Dedifferentiated amniotic fluid mesenchymal stem cell (primary cell): ENCODE measurements around the gene PLEK.
"Not testable (repeated sequence)": the region's sequence is repeated elsewhere in the genome, so short reads cannot be mapped to it uniquely, and the experiment has no call there.

Experiments used
- DNase-seq: peaks from one replicate; pipeline ENCODE4 v3.0.0-alpha.2; 2016; ENCODE audit errors: extremely low spot score

Gene PLEK

DNA sequence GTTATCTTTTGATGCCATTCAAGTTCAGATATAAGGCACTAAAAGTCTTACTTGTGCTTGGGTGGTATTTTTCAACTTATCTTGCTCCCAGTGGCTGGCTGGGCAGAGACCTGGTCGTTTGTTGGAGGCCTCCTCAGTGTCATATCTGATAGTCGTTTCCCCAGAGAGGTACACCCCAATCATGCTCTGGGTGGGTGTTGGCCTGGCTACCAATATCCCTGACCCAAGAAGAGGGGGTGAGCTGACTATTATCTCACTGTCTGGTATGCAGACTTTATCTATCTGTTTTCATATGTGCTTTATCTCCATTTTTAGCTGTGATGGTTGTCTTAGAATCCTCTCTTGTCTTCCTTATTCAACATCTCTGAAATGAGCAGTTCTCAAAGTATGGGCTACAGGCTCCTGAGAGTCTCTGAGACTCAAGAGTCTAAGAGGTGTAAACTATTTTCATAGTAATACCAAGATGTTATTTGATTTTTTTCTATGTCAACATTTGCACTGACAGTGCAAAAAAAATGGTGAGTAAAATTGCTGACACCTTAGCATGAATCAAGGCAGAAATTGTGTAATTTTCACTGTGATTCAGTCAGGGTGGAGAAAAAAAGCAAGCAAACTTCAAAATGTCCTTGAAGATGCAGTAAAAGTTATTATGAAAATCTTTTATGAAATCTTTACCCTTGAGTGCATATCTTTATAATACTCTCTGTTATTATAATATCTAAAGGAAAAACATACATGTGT is 12.3 kb upstream of the PLEK start:
- DNase-seq: no peak

DNA sequence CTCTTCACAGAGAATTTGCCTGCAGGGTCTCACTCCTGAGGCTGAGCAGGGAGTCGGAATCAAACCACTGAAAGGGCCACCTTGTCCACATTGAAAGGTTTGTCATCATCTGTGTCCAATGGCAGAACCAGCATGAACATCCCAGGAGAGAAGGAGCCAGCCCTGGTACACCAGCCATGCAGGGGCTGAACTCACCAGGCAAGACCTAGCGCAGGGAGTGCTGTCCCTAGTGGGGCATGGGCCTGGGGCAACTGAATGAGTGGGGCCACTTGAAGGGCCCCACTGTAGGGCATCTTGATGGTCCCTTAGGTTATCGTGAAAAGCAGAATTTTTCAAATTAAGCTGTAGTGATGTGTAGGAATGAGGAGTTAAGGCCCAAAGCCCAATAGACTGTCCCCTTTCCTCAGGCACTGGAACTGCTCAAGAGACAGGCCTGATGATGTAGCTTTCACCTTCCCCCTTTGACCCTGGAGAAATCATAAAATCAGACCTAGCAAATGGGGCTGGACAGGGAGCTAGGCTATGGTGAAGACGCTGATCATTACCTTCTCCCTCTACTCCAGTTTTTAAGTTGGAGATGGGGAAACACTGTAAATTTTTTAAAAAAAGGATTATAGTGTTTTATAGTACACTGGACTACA is 8.4 kb upstream of the PLEK start:
- no peak for DNase-seq

DNA sequence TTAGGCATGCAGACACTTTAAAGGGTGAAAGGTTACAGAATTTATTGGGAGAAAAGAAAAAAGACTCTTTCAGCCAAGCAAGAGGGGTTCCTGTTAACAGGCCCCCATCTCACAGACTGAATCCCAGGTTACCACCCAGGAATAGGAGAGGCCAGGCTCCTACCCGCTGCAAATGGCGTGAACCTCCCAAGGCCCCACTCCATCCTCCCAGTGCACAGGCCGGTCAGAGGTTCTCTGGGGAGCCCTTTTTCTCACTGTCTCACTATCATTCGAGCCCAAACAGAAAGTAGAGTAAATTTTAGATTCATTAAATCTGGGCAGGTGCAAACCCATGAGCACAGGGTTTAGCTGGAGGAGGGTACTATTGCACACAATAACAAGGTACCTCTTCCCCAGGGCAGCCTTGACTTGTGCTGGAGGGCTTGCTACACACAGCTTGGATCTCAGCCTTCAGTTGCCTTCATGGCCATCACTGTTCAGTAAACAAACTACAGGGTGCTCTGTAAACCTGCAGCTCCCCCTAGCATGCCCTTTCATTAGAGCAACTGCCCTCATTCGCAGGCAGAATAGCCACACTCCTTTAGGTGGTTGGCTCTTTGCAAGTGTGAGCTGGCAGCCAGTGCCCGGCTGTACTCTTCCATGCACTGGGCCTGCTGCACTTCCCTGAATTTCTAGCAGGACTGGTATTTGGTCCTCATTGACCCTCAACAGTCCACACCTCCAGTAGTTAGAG is 7.3 kb upstream of the PLEK start:
- DNase-seq: no peak

DNA sequence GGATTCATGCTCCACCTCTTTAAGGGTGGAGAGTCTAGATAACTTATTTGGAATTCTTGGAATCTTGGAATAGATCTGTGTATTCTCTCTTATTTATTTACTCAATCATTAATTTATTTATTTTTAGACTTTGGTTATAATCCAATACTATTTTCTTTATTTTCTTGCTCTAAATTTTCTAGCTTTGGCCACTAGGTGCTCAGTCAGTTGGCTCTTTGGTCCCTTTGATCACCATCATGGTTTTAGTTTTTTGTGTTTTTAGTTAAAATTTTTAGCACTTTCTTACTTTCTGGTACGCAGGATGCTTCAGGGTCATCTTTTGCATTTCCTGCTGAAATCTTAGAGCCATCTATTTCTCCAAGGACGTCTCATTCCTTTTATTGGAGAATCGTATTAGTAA is 5.2 kb upstream of the PLEK start:
- no peak for DNase-seq

DNA sequence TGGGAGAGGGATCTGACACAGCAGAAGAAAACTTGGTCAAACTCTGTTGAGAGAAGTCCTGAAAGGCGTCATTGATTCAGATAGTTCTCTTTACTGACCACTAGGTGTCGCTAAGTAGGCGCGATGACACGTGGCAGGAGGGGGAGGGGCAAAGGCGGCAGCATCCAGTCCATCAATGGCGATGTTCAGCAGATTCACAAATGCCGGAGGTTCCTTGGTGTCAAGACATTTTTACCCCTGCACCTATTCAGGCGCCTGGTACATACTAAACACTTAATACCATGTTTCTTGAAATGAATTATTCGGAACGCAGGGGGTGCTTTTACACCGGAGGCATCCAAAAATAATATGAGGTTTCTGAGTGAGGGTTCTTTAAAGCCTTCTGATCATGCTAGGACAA is 3.0 kb upstream of the PLEK start:
- DNase-seq: peak; percentile 25

DNA sequence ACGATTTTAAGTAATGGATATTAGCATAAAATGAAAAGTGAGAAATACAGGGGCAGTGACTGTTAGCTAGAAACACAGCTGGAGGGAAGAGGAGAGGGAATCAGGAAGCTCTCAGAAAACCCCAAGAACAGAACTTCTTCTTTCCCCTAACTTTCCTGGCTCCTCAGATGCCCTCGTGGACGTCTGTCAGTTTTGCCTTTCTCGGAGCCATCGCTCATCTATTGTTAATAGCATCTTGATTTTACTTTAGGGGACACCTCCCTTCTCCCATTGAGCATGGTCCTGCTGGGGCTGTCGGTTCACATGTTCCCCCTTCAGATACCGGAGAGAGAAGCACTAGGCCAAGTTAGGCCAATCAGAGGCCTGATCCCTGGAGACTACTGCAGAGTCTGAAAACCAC is 2.3 kb upstream of the PLEK start:
- no peak for DNase-seq

DNA sequence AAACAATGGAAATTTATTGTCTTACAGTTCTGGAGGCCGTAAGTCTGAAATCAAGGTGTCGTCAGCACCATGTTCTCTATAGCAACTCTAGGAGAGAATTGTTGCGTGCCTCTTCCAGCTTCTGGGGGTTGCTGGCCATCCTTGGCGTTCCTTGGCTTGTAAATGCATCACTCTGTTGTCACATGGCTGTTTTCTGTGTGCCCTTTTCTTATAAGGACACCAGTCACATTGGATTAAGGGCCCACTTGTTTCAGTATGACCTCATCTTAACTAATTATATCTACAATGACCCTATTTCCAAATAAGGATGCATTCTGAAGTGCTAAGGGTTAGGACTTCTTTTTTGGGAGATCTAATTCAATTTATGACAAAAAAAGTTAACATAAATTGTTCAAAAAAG is 1.4 kb upstream of the PLEK start:
- no peak for DNase-seq

DNA sequence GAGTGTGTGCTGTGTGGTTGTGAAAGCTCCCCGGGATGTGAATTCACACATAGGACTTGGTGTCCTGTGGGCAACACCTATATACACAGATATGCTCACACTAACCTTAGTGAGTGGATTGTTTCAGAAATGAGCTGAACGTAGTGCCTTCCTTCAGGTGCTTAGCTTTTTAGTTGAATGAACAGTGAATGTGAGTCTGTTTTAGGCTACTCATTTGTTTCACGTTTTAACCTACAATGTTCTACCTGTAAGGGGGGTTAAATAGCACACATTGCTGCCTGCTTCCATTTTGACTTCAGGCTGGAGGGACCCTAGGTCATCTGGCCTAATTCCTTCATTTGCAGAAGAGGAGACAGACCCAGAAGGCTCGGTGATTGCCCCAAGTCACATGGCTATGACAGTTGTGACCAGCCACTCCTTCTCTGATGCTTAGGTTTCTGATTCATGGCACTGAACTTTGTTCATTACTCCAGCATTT is 1.0 kb downstream of the PLEK start:
- no peak for DNase-seq

DNA sequence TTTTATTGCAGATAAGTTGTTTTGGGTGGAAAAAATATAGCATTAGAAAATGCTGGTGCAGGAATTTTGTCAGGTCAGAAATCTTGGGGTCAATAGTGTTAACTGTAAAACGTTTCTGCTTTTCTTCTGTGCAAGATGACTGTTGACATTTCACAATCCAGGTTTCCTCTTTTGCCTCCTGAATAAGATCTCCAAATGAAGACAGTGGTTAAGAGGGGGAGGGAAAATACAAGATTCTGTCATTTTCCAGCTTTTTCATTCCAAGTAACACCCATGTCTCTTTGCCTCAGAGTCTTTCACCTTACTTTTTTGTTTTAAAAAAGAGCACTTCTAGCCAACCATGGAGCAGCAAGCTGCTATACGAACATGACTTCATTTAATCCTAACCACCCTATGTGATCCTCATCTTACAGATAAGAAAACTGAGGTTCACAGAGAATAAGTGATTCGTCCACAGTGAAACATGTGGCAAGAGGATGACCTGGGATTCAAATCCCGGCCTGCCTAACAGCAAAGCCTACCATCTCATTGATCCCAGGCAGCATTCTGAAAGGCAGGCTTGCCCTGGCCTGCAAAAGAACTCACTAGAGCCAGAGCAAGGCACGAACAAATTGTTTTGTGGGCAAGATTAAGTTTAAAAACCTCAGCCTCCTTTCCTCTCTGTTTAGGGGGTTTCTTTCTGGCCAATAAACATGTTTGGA is 3.0 kb downstream of the PLEK start:
- no peak for DNase-seq

DNA sequence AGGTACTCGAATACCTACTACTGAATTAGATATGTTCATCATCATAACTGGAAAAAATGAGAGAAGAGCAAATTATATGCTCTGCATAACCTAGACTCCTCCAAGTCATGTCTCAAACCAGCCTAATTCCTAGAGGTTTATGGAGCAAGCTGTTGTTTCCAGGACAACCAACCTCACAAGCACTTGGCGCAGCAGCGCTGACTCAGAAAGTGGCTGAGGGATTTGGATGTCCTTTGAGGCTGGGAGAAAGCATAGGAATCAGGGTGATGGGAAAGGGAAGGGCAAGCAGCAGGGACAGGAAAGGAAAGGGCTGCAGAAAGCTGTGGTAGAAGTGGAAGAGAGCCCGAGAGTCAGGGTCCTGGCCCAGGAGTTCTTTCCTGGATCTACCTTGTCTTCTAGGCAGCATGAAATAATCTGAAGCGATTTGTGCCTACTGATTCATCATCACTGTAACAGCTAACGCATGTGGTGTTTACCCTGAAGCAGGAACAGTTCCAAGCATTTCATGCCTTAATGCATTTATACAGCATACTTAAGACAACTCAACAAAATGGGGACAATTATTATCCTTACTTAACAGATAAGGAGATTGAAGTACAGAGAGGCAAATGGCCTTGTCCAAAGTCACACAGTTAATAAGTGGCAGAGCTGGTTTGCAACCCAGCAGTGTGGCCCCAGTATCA is 3.7 kb downstream of the PLEK start:
- no peak for DNase-seq

DNA sequence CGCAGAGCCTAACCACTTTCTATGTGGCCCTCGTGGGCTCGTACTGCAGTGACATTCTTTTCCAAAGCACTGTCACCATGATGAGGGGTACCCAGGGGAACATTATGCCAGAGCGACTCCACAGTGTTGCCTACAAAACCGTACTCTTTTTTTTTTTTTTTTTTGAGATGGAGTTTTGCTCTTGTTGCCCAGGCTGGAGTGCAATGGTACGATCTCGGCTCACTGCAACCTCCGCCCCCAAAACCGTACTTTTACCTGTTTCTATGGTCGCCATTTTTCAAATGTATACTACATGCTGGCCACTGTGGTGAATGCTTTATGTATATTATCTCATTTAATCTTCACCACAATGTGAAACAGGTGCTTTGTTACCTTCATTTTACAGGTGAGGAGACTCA is 4.3 kb downstream of the PLEK start:
- DNase-seq: no peak

DNA sequence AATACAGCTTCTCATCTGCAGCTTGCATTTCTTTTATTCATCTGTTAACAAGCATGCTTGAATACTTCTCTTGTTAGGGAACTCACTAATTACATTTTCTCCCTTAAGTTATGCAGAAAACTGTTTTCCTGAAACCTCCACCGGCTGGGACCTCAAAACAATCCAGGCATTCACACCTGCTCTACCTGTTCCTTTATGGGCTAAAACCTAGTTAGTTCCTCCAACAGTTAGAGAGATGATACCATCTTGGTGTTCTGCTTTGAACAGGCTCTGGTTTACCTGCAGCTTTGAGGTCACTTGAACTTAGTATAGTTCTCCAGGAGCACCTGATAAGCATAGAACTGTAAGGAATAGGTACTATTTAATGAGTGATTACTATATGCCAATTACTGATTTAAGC is 6.1 kb downstream of the PLEK start:
- DNase-seq: no peak

DNA sequence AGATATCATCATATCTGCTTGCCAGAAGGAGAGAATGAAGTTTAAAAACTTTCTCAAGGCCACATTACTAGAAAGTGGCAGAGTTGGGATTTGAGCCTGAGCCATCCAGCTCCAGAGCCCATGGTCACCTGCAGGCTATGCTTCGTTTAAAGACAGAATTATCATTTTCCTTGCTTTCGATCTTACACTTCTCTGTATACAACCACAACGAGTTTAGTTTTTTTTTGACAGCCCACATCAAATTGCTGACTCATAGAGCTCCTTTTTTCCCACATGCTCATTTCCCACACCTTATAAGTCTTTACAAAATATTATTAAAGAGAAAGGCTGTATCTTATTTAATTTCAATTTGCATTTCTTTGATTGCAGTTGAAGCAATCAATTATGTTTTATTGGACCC is 6.5 kb downstream of the PLEK start:
- no peak for DNase-seq

DNA sequence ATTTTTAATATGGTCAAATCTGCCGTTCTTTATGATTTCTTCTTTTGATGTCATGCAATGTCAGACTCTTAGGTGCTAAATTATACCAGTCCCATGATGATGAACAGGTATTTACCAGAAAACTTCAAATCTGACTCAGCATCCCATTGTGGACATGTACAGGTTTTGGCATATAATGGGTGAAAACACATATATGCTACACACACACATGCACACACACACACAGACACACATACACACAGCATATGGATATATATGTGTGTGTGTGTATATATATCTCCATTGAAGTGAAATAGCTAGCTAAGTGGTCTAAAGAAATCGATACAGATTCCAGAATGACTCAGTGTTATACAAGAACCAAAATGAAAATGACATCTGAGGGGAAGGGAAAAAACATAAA is 7.4 kb downstream of the PLEK start:
- DNase-seq: no peak

DNA sequence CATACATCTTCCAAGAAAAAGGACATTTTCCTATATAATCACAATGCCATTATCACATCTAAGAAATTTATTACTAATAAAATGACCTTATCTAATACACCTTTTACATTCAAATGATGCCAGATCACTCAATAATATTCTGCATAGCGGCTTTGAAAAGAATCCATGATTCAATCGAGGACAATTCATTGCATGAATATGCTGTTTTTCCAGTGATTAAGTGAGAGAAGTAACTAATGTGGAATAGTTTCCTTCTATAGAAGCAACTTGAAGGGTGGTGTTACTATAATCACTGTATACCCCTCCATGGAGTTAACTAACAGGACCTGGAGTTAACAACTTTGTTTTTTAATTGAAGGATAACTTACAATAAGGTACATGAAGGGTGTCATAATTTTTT is 9.1 kb downstream of the PLEK start:
- no peak for DNase-seq

DNA sequence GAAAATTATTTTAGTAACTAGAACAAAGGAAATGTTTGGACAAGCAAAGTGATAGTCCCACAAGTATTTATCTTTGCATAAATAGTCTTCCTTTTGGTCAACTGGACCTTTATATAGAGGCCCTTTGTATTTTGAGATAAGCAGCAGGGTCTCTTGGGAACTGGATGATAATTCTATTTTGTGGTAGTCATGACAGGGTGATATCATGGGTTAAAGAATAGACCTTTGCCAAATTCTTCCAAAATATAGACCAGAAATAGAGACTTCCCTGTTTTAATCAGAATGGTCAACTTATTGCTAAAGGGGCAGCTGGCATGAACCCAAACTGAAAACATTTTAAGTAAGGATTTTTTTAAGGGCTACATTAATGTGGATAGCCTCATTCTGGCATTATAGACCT is 10.5 kb downstream of the PLEK start:
- DNase-seq: no peak

DNA sequence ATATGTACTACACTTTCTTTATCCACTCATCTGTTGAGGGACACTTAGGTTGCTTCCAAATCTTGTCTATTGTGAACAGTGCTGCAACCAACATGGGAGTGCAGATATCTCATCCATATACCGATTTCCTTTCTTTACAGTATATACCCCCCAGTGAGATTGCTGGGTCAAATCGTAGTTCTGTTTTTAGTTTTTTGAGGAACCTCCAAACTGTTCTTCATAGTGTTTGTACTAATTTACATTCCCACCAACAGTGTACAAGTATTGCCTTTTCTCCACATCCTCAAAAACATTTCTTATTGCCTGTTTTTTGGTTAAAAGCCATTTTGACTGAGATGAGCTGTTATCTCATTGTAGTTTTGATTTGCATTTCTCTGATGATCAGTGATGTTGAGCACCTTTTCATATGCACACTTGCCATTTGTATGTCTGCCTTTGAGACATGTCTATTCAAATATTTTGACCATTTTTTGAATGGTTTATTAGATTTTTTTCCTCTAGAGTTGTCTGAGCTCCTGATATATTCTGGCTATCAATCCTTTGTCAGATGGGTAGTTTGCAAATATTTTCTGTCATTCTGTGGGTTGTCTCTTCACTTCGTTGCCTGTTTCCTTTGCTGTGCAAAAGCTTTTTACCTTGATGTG is 12.2 kb downstream of the PLEK start:
- no peak for DNase-seq

DNA sequence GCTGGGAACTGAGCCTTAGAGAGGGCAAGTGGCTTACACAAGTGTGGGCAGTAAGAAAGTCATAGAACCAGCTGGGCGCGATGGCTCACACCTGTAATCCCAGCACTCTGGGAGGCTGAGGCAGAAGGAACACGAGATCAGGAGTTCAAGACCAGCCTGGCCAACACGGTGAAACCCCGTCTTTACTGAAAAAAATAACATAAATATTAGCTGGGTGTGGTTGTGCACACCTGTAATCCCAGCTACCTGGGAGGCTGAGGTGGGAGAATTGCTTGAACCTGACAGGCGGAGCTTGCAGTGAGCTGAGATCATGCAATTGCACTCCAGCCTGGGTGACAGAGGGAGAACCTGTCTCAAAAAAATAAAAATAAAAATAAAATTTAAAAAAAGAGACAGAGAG is 13.7 kb downstream of the PLEK start:
- not testable (repeated sequence) for DNase-seq

DNA sequence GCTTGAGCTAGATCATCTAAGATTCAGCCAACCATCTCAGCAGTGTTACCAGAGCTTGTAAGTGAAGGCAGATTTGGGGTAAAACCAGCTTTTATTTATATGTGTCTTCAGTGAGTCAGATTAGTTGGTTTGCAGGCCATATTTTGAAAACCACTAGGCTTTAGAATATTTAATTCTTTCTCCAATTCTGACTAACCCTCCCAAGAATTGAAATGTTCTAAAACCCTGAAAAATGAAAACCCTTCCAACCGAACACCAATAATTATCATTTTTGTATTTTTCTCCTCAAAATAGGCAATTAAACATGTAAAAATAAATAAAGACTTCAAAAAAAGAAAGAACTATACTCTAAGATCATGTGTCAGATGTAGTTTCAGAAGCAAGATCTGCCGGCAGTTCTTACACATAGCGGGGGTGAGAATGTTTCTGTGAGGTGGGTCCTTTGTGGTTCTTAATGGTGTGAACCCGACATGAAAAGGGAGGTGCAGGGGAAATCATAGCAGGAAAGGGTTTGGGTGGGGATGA is 14.2 kb downstream of the PLEK start:
- DNase-seq: no peak

DNA sequence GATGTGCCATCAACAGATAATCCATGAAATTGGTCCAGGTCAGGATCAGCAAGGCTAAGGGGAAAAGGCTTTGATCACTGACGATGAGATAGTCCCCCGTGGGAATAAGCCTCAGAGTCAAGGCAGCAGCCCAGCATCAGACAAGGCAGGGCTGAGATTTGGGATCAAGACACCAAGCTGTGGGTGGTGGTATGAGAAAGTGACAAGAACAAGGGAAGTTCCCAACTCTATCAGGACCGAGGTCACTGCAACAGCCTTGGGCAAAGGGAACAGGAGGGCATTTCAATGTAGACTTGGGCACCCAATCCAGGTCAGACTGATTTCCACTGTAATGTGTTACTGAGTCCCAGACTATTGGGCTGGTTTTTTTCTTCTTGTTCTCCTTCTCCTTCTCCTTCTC is 18.7 kb downstream of the PLEK start:
- DNase-seq: no peak

DNA sequence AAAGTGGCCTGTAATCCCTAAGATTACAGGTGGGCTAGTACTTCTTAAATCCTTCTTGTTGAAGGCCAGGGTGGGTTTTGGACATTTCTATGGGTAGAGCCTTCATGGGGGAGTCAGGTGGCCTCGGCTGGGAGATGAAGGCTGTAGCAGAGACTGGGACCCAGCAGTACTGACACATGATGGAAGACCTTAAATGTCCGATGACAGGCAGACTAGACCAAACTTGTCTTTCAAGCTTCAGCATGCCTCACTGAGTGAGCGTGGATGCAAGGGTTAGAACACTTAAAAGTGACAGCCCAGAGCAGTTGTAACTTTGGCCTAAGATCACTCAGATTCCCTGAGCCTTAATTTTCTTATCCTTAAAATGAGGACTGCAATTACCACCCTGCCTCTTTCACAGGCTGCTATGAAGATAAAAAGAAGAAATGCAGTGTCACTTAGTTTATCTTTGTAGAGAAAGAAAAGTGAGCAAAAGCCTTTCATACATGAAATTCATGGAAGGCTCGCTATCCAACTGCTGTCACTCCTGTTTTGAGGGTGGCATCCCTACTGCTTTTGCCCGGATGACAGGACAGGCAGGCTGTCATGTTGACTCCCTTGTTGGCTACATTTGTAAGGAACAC is 19.5 kb downstream of the PLEK start:
- no peak for DNase-seq
